Natural killer cell treated with Interleukin-12 subunit alpha and Interleukin-12 subunit beta and Interleukin-15 and Interleukin-18, amount 100 ng/mL, for 72 hours (primary cell): ENCODE measurements around the gene MAGED4. TPM values are rescaled to one million over a fixed set of nuclear protein-coding genes. Genes with fewer than 3 reads are reported as not detected.
"Not testable (repeated sequence)": the region's sequence is repeated elsewhere in the genome, so short reads cannot be mapped to it uniquely, and the experiment has no call there.

Source experiments
- ATAC-seq, 2 donors: fragments of 150-1000 bp; cut with Tn5 transposase in 1 of 2; sonication (Bioruptor Pico), chemical (Tn5 transposase) in 1 of 2; 2 replicates each; pipeline ENCODE4 v1.10.0; 2021
- DNase-seq: peaks from one replicate; pipeline ENCODE4 v3.0.0; 2022; ENCODE audit warnings: low spot score
- H3K27ac Mint-ChIP-seq, 2 donors: 1 replicate in 1 of 2; 2 replicates in 1 of 2; pipeline ENCODE4 v1.8.0; 2022; ENCODE audit warnings: mixed read lengths in 2 of 2, mild to moderate bottlenecking in 1 of 2, moderate library complexity in 1 of 2
- H3K27me3 Mint-ChIP-seq, 2 donors: 1 replicate in 1 of 2; 2 replicates in 1 of 2; pipeline ENCODE4 v1.8.0; 2022; ENCODE audit warnings: mixed read lengths in 2 of 2
- H3K36me3 Mint-ChIP-seq: one replicate; pipeline ENCODE4 v1.8.0; 2022; ENCODE audit warnings: mixed read lengths
- H3K4me1 Mint-ChIP-seq, 2 donors: 1 replicate in 1 of 2; 2 replicates in 1 of 2; pipeline ENCODE4 v1.8.0; 2022; ENCODE audit warnings: low read depth in 2 of 2, mixed read lengths in 2 of 2, mild to moderate bottlenecking in 1 of 2
- H3K4me3 Mint-ChIP-seq: one replicate; pipeline ENCODE4 v1.8.0; 2022; ENCODE audit warnings: mixed read lengths
- H3K9me3 Mint-ChIP-seq: 2 replicates; pipeline ENCODE4 v1.8.0; 2022; ENCODE audit warnings: mixed read lengths
- total RNA-seq, 2 donors: library from RNA; stranded (reverse); gene quantifications; one replicate each; pipeline ENCODE4 v1.2.3, GENCODE V29; 2022

MAGED4 gene, protein sequence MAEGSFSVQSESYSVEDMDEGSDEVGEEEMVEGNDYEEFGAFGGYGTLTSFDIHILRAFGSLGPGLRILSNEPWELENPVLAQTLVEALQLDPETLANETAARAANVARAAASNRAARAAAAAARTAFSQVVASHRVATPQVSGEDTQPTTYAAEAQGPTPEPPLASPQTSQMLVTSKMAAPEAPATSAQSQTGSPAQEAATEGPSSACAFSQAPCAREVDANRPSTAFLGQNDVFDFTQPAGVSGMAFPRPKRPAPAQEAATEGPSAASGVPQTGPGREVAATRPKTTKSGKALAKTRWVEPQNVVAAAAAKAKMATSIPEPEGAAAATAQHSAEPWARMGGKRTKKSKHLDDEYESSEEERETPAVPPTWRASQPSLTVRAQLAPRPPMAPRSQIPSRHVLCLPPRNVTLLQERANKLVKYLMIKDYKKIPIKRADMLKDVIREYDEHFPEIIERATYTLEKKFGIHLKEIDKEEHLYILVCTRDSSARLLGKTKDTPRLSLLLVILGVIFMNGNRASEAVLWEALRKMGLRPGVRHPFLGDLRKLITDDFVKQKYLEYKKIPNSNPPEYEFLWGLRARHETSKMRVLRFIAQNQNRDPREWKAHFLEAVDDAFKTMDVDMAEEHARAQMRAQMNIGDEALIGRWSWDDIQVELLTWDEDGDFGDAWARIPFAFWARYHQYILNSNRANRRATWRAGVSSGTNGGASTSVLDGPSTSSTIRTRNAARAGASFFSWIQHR
- total RNA-seq, result 1 to 10 TPM in 1 of 2 donors, not detected in 1; 1.2 TPM

DNA sequence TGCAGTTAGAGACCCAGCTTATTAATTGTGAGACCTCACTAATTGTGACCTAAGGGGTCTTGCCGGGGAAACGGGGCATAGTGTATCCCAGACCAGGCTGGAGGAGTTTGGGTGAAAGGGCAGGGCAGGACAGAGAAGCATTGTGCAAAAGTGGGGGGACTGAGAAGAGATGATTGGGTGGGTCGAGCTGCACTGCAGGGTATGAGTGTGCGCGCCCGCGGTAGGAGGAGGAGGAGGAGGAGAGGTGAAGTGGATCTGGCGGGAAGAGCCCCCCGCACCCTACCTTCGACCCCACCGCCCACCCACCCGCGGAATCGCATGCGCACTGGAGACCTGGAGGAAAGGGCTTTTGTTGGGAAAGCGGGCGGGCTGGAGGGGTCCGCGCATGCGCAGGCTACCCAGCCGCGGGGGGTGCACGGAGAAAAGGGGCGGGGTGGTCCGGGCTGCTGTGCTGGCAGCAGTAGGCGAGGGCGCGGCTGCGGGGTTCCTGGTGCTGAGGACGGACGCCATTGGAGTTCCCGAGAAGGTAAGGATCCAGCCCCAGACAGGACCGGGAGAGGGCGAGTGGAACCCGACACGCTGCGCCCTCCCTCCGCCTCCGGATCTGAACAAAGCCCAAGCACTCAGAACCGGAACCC lies at the start of gene MAGED4:
Gene MAGED4 (plus strand): TSS at position 449 of the 638 bp plus-strand sequence. CDS start 1,035 bp downstream, outside the sequence.
- H3K36me3 Mint-ChIP-seq, H3K4me3 Mint-ChIP-seq, DNase-seq, H3K27me3 Mint-ChIP-seq, H3K9me3 Mint-ChIP-seq, H3K27ac Mint-ChIP-seq, H3K4me1 Mint-ChIP-seq: not testable (repeated sequence)
- ATAC-seq, result peak in 1 of 2 donors; percentile 24

DNA sequence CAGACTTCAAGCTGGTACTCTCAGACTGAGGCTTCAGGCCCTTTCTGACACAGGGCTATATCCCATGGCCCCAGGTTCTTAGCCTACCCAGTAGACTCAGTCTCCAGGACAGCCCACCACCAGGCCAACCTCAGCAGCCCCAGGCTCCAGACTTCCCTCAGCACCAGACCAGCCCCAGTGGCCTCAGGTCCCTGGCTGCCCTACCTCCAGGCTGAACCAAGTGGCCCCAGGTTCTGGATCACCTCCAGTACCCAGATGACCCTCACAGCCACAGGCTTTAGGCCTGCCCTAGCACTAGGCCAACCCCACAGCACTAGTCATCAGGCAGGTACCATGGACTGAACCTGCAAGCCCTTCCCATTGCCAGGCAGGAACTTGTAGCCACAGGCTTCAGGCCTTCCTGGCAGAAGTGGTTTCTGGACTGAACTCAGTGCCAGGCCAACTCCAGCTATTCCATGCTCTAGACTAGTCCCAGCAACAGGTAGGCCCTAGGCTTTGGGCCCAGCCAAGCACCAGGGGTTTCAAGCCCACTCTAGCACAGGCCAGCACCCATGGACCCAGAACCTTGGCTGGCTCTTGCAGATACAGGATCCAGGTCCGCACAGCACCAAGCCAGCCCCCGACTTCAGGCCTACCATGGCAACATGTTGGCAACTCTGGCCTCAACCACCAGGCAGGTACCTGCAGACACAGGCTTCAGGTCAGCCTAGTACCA lies 45.7 kb upstream of the MAGED4 start:
- Mint-ChIP-seq H3K36me3 (no peaks in the 10 kb centered on the region), H3K4me1 (no peaks in the 10 kb centered on the region)
- DNase-seq, result no peak

DNA sequence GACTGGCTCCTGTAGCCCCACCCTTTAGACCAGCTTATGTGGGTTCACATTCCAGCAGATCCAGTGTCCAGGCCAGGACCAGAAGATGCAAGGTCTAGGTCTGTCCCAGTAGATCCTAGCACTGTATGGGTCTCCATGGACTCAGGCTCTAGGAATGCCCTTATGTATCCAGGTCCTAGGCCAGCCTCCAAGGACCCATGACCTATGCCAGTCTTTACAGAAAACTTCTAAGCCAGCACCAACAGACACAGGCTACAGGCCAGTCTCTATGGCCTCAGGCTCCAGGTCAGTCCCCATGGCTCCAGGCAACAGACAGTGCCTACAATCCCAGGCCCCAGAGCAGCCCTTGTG lies 45.2 kb upstream of the MAGED4 start:
- H3K4me3 Mint-ChIP-seq, result no peak overlapping the region
- H3K36me3 Mint-ChIP-seq, result no peaks in the 10 kb centered on the region
- no peaks in the 10 kb centered on the region for H3K9me3 Mint-ChIP-seq
- DNase-seq (no peak), ATAC-seq (peak in 1 of 2 donors; percentile 65)
- H3K27me3 Mint-ChIP-seq, result peaks cover 0 to 4% of the 10 kb centered on the region in 2 donors
- H3K4me1 Mint-ChIP-seq, result no peaks in the 10 kb centered on the region
- no peak overlapping the region for H3K27ac Mint-ChIP-seq

More for the DNA sequence above, 45.7 kb upstream of the MAGED4 start:
- ATAC-seq, result peak in 1 of 2 donors; percentile 64
- Mint-ChIP-seq H3K27ac (no peak overlapping the region), H3K27me3 (peaks cover 0 to 4% of the 10 kb centered on the region in 2 donors), H3K9me3 (no peaks in the 10 kb centered on the region), H3K4me3 (no peak overlapping the region)

DNA sequence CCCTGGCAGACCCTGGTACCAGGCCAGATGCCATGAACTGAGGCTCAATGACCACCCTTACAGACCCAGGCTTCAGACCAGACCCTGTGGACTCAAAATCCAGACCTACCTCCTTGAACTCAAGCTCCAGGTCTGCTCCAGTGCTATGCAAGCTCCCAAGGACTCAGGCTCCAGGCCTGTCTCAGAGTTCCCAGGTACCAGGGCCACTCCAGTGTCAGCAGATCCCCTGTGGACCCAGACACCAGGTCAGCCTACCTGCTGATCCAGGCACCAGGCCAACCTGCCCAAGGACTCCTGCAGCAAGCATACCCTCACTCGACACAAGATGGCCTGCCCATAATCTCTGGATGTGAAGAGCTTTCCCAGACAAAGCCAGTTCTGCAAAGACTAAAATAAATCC lies 44.7 kb upstream of the MAGED4 start:
- peaks cover 0 to 4% of the 10 kb centered on the region in 2 donors for H3K27me3 Mint-ChIP-seq
- H3K27ac Mint-ChIP-seq, result no peak overlapping the region
- H3K4me3 Mint-ChIP-seq, result no peak overlapping the region
- no peaks in the 10 kb centered on the region for H3K4me1 Mint-ChIP-seq
- ATAC-seq (peak in 1 of 2 donors; percentile 40), DNase-seq (no peak)
- no peaks in the 10 kb centered on the region for H3K36me3 Mint-ChIP-seq
- H3K9me3 Mint-ChIP-seq, result no peaks in the 10 kb centered on the region

GRCh38 chrX:52150667-52151066 lies 34.0 kb upstream of the MAGED4 start:
- not testable (repeated sequence) for H3K36me3 Mint-ChIP-seq, DNase-seq

DNA sequence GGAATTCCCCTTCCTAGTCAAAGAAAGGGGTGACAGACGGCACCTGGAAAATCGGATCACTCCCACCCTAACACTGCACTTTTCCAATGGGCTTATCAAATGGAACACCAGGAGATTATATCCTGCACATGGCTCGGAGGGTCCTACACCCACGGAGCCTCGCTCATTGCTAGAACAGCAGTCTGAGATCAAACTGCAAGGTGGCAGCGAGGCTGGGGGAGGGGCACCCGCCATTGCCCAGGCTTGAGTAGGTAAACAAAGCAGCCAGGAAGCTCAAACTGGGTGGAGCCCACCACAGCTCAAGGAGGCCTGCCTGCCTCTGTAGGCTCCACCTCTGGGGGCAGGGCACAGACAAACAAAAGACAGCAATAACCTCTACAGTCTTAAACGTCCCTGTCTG lies 24.5 kb upstream of the MAGED4 start:
- H3K27ac Mint-ChIP-seq, H3K36me3 Mint-ChIP-seq, H3K9me3 Mint-ChIP-seq, DNase-seq, H3K4me1 Mint-ChIP-seq, H3K4me3 Mint-ChIP-seq, ATAC-seq: not testable (repeated sequence)
- H3K27me3 Mint-ChIP-seq, result peaks cover 7 to 15% of the 10 kb centered on the region in 2 donors

More at GRCh38 chrX:52150667-52151066, 34.0 kb upstream of the MAGED4 start:
- not testable (repeated sequence) for H3K27ac Mint-ChIP-seq, H3K9me3 Mint-ChIP-seq, H3K4me1 Mint-ChIP-seq, ATAC-seq, H3K4me3 Mint-ChIP-seq
- peaks cover 7 to 12% of the 10 kb centered on the region in 2 donors for H3K27me3 Mint-ChIP-seq

- no peaks in the 10 kb centered on the region for H3K4me1 Mint-ChIP-seq
- peaks cover 18 to 25% of the 10 kb centered on the region in 2 donors for H3K27me3 Mint-ChIP-seq
- ATAC-seq, result no peak
- no peaks in the 10 kb centered on the region for H3K9me3 Mint-ChIP-seq
- H3K36me3 Mint-ChIP-seq, result no peaks in the 10 kb centered on the region
- no peak overlapping the region for H3K4me3 Mint-ChIP-seq
- H3K27ac Mint-ChIP-seq, result no peak overlapping the region
- DNase-seq, result no peak
Measured at GRCh38 chrX:52166840-52167239, 17.8 kb upstream of the MAGED4 start.

DNA sequence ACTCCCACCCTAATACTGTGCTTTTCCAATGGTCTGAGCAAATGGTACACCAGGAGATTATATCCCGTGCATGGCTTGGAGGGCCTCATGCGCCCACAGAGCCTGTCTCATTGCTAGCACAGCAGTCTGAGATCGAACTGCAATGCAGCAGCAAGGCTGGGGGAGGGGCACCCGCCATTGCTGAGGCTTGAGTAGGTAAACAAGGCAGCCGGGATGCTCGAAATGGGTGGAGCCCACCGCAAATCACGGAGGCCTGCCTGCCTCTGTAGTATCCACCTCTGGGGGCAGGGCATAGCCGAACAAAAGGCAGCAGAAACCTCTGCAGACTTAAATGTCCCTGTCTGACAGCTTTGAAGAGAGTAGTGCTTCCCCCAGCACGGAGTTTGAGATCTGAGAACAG lies 13.6 kb upstream of the MAGED4 start:
- H3K9me3 Mint-ChIP-seq, H3K27ac Mint-ChIP-seq, H3K4me3 Mint-ChIP-seq, H3K4me1 Mint-ChIP-seq, ATAC-seq, DNase-seq, H3K36me3 Mint-ChIP-seq: not testable (repeated sequence)
- peaks cover 24% of the 10 kb centered on the region in 2 donors for H3K27me3 Mint-ChIP-seq

DNA sequence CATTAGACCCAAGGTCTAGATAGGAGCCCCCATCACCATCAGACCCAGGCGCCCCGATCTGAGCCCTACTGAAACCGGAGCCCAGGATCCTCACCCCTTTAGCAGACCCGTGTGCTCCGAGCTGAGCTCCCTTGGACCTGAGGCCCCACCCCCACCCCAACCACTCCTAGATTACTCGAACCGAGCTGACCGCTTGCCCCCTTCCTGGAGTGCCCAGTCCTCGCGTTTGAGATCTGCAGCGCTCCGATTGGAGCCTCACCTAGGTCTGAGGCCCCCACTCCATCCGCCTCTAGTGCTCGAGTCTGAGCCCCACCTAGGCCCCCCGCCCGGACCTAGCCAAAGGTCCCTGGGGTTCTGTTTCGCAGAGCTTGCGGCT lies 378 bp downstream of the MAGED4 start:
- H3K36me3 Mint-ChIP-seq, H3K4me1 Mint-ChIP-seq, DNase-seq, H3K9me3 Mint-ChIP-seq, H3K27ac Mint-ChIP-seq, ATAC-seq, H3K4me3 Mint-ChIP-seq, H3K27me3 Mint-ChIP-seq: not testable (repeated sequence)

GRCh38 chrX:52211405-52211804 lies 26.7 kb downstream of the MAGED4 start:
- H3K27ac Mint-ChIP-seq, ATAC-seq, H3K36me3 Mint-ChIP-seq, DNase-seq, H3K4me3 Mint-ChIP-seq, H3K4me1 Mint-ChIP-seq, H3K9me3 Mint-ChIP-seq: not testable (repeated sequence)
- peaks cover 12 to 17% of the 10 kb centered on the region in 2 donors for H3K27me3 Mint-ChIP-seq

GRCh38 chrX:52213276-52213675 lies 28.6 kb downstream of the MAGED4 start:
- Mint-ChIP-seq H3K9me3 (no peaks in the 10 kb centered on the region), H3K4me3 (no peak overlapping the region), H3K27me3 (peaks cover 13 to 18% of the 10 kb centered on the region in 2 donors), H3K4me1 (no peaks in the 10 kb centered on the region), H3K36me3 (no peaks in the 10 kb centered on the region), H3K27ac (no peak overlapping the region)
- no peak for ATAC-seq
- DNase-seq, result no peak

DNA sequence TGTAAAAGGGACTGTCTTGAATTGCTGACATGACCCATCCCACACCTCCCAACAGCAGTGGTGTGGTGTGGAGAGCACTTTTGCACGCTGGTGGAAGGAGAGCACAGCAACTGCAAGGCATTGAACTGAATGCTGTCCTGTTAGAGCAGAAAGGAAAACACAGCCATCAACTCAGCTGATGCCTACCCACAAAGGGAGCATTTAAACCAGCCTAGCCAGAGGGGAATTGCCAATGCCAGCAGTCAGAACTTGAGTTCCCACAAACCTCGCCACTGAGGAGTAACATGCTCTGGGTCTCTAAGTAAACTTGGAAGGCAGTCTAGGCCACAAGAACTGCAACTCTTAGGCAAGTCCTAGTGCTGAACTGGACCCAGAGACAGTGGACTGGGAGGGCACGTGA lies 31.9 kb downstream of the MAGED4 start:
- no peak for DNase-seq
- Mint-ChIP-seq H3K4me3 (no peak overlapping the region), H3K27me3 (peaks cover 28 to 37% of the 10 kb centered on the region in 2 donors), H3K36me3 (peaks cover 4% of the 10 kb centered on the region), H3K27ac (no peak overlapping the region), H3K9me3 (no peaks in the 10 kb centered on the region), H3K4me1 (no peaks in the 10 kb centered on the region)
- no peak for ATAC-seq

GRCh38 chrX:52217494-52218160 lies 32.9 kb downstream of the MAGED4 start:
- Mint-ChIP-seq H3K36me3 (peaks cover 4% of the 10 kb centered on the region), H3K27me3 (peaks cover 32 to 37% of the 10 kb centered on the region in 2 donors), H3K9me3 (no peaks in the 10 kb centered on the region), H3K4me3 (no peak overlapping the region), H3K4me1 (no peaks in the 10 kb centered on the region), H3K27ac (no peak overlapping the region)
- DNase-seq (no peak), ATAC-seq (no peak)
